Pancreas (tissue), 10 donors: ENCODE data around the gene MAPK12. TPM values are rescaled to one million over a fixed set of nuclear protein-coding genes. Genes with fewer than 3 reads are reported as not detected.

Experiments used
- ATAC-seq, 4 donors: fragments of 200-7000 bp; cut with Tn5 transposase; one replicate each; pipeline versions ENCODE4 v1.8.0 to v1.9.1; 2020; ENCODE audit warnings: mild to moderate bottlenecking in 4 of 4, moderate library complexity in 4 of 4
- DNase-seq, 6 donors: peaks; one replicate each; pipeline ENCODE4 v3.0.0-alpha.2; 2020
- FAIRE-seq: peaks from 2 replicates; lab custom pipeline; 2012; peaks lifted over from hg19 to GRCh38; lab: Jason Lieb, UNC
- H3K27ac ChIP-seq, 4 donors: fragments of 200-600 bp; sonication (generic); 1 replicate in 3 of 4; 2 replicates in 1 of 4; pipeline versions ENCODE4 v1.5.0 to v1.8.0; 2020
- H3K27me3 ChIP-seq, 4 donors: fragments of 200-600 bp; one replicate each; pipeline ENCODE4 v1.8.0; 2021
- H3K36me3 ChIP-seq, 3 donors: fragments of 200-600 bp; sonication (generic) in 1 of 3; one replicate each; pipeline versions ENCODE4 v1.5.0 to v1.8.0; 2020 to 2021
- H3K4me1 ChIP-seq, 3 donors: fragments of 200-600 bp; one replicate each; pipeline ENCODE4 v1.8.0; 2021
- H3K4me3 ChIP-seq, 4 donors: fragments of 200-600 bp; sonication (generic) in 2 of 4; one replicate each; pipeline versions ENCODE4 v1.5.0 to v1.8.0; 2020 to 2021
- H3K9me3 ChIP-seq, 4 donors: fragments of 200-600 bp; one replicate each; pipeline ENCODE4 v1.8.0; 2021
- WGBS, 2 donors: extraction: QIAGEN DNeasy Blood & Tissue Kit; methylation state at CpG; one replicate each; pipeline ENCODE4 v1.1.7; 2013; 5-methylcytosine and 5-hydroxymethylcytosine counted together
- intact Hi-C, 3 donors: fragments of 100-400 bp; cut with DNase I; formaldehyde crosslinking; loops; one replicate each; pipeline versions ENCODE4 v1.11.1 to v1.14.2; 2022
- polyA plus RNA-seq, 2 donors: library from polyadenylated mRNA; stranded (reverse); fragments of 200-250 nt; gene quantifications; one replicate each; pipeline ENCODE4 v1.2.3, GENCODE V29; 2013
- total RNA-seq, 6 donors: library from RNA; stranded (reverse); fragmentation: NEBNext Ultra II Directional in 4 of 6; extraction: Animal tissue kit (Norgen Biotek cat#: 25700) in 4 of 6; gene quantifications; one replicate each; pipeline versions ENCODE4 v1.2.1 to v1.2.4, GENCODE V29; 2021 to 2023
- TF ChIP-seq, protein P1 (sequence below), 4 donors: fragments of 200-600 bp; sonication (generic) in 3 of 4; IDR thresholded peaks; one replicate each; pipeline versions ENCODE4 v1.5.0 to v1.8.0; 2021; ENCODE audit warnings: antibody characterized with exemption in 4 of 4
- donor health status: healthy with polysubstance abuse.
- donor health status: DM: no; HTN: no; CAD: no; lungs with moderate emphysema.
- donor health status: DM: no; HTN: no; CAD: no.
- donor health status: control.
- donor health status: control.
- donor health status: Bipolar disorder and iron deficiency.
- donor health status: DM: yes; HTN: yes; CAD: no.
- donor health status: DM: no; HTN: no; CAD: no.
- donor health status: DM: no; HTN: no; CAD: no.
- donor health status: DM: yes; HTN: yes; CAD: no.

MAPK12 gene
- total and polyA plus RNA-seq, 8 donors, result 0.88 to 19.2 (median 2.4) TPM

DNA sequence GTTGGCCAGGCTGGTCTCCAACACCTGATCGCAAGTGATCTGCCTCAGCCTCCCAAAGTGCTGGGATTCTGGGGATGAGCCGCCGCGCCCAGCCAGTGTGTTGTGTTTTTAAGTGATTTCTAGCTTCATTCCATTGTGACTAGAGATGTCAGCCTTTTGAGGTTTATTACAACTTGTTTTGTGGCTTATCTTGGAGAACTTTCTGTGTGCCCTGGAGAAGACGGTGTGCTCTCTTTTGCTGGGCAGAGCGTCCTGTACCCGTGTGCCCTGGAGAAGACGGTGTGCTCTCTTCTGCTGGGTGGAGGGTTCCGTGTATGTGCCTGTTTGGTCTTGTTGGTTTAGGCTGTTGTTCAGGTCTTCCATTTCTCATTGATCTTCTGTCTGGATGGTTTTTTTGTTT, 48.2 kb downstream of the MAPK12 start:
- intact Hi-C loops, result no loop called here
- Histone ChIP-seq H3K4me1 (no peaks in the 10 kb centered on the region), H3K4me3 (no peak overlapping the region), H3K27ac (no peak overlapping the region), H3K27me3 (no peaks in the 10 kb centered on the region), H3K36me3 (peaks cover 0 to 57% (median 24%) of the 10 kb centered on the region in 3 donors), H3K9me3 (no peaks in the 10 kb centered on the region)
- WGBS, 2 donors, result 93 to 97% methylated on average over 9 of the region's 9 CpGs
- ATAC-seq (no peak), DNase-seq (peak in 1 of 6 donors; percentile 7), FAIRE-seq (no peak)
- TF ChIP-seq, protein P1, sequence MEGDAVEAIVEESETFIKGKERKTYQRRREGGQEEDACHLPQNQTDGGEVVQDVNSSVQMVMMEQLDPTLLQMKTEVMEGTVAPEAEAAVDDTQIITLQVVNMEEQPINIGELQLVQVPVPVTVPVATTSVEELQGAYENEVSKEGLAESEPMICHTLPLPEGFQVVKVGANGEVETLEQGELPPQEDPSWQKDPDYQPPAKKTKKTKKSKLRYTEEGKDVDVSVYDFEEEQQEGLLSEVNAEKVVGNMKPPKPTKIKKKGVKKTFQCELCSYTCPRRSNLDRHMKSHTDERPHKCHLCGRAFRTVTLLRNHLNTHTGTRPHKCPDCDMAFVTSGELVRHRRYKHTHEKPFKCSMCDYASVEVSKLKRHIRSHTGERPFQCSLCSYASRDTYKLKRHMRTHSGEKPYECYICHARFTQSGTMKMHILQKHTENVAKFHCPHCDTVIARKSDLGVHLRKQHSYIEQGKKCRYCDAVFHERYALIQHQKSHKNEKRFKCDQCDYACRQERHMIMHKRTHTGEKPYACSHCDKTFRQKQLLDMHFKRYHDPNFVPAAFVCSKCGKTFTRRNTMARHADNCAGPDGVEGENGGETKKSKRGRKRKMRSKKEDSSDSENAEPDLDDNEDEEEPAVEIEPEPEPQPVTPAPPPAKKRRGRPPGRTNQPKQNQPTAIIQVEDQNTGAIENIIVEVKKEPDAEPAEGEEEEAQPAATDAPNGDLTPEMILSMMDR (IDR thresholded peaks at IDR 0.05), result no peak

DNA sequence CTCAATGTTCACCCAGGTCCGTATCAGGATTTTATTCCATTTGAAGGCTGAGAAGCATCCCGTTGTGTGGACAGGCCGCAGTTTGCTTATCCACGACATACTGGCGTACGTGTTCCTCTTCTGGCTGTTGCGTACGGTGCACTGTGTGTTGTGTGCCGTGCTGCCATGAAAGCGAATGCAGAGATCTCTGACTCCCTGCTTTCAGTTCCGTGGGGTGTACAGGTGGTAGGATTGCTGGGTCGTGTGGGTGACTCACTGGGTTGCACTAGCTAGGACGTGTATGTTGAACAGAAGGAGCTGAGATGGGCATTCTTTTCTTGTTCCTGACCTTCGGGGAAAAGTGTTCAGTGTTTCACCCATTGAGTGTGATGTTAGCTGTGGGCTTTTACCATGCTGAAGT, 50.3 kb downstream of the MAPK12 start:
- no peaks in the 10 kb centered on the region for H3K27me3 ChIP-seq
- no peaks in the 10 kb centered on the region for H3K4me1 ChIP-seq
- H3K9me3 ChIP-seq, result no peaks in the 10 kb centered on the region
- TF ChIP-seq, protein P1 (IDR thresholded peaks at IDR 0.05), result no peak
- 85 to 92% methylated on average over 14 of the region's 14 CpGs for WGBS, 2 donors
- H3K4me3 ChIP-seq, result no peak overlapping the region
- H3K36me3 ChIP-seq, result peaks cover 0 to 45% (median 8%) of the 10 kb centered on the region in 3 donors
- no peak for DNase-seq
- intact Hi-C loops, result loop anchor here in 2 of 3 donors (2.0 kb wide), 2 partner anchors 62 to 64 kb away; no protein-coding TSS in a partner anchor
- FAIRE-seq, result no peak
- ATAC-seq, result no peak
- H3K27ac ChIP-seq, result no peak overlapping the region

DNA sequence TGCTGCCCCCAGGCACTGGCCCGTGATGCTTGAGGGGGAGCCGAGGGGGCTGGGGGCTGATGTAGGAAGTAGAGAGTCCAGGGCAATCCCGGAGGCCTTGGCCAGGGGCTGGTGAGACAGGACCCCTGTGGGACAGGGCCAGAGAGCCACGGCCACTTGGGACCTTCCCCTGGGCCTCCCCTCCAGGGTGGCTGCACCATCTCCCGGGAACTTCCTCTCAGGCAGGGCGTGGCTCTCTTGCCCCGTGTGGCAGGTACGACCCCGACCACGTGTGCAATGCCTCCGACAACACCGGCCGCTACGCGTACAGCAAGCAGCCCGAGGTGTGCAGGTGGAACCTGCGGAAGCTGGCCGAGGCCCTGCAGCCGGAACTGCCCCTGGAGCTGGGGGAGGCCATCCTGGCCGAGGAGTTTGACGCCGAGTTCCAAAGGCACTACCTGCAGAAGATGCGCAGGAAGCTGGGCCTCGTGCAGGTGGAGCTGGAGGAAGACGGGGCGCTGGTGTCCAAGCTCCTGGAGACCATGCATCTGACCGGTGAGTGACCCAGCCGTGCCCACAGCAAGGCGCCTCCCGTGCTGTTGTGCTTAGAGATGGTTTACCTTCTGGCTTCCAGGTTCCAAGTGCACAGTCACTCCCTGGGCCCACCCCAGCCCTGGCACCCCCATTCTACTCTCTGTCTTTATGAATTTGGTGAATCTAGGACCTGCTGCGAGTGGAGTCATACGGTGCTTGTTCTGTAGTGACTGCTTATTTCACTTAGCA, 50.9 kb downstream of the MAPK12 start:
- 84 to 87% methylated on average over 28 to 32 of the region's 32 CpGs for WGBS, 2 donors
- Histone ChIP-seq H3K27ac (no peak overlapping the region), H3K36me3 (peaks cover 0 to 39% (median 4%) of the 10 kb centered on the region in 3 donors), H3K27me3 (no peaks in the 10 kb centered on the region), H3K4me1 (no peaks in the 10 kb centered on the region), H3K9me3 (no peaks in the 10 kb centered on the region), H3K4me3 (no peak overlapping the region)
- TF ChIP-seq, protein P1 (IDR thresholded peaks at IDR 0.05), result no peak
- FAIRE-seq (no peak), DNase-seq (peak in 3 of 6 donors; percentile 18 to 84 (median 46)), ATAC-seq (peak in 2 of 4 donors; percentile 2 to 4)
- intact Hi-C loops, result loop anchor here in 2 of 3 donors (2.0 kb wide), 2 partner anchors 62 to 64 kb away; no protein-coding TSS in a partner anchor

DNA sequence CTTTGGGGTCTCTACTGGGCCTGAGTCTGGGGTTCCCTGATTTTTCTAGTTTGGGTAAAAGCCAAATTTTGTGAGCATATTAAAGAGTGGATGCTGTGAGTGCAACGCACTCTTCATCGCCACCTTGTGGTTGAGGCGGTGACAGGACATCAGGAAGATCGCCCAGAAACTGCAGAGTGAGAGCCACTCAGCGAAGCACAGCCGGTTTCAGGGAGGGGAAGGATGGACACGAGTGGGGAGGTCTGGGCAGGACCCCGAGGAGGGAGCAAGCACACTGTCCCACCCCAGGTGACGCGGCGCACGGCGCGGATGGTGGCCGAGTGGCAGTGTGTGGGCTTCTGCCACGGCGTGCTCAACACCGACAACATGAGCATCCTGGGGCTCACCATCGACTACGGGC, 51.6 kb downstream of the MAPK12 start:
- H3K4me1 ChIP-seq, result no peaks in the 10 kb centered on the region
- TF ChIP-seq, protein P1 (IDR thresholded peaks at IDR 0.05), result peak; percentile 70 to 84 (median 72)
- 59 to 61% methylated on average over 20 of the region's 20 CpGs for WGBS, 2 donors
- DNase-seq (peak in 4 of 6 donors; percentile 49 to 77 (median 62)), FAIRE-seq (no peak), ATAC-seq (peak; percentile 73 to 84 (median 80))
- intact Hi-C loops, result loop anchor here in 2 of 3 donors (2.0 kb wide), 2 partner anchors 61 to 63 kb away; no protein-coding TSS in a partner anchor
- peaks cover 0 to 35% (median 4%) of the 10 kb centered on the region in 3 donors for H3K36me3 ChIP-seq
- H3K4me3 ChIP-seq, result no peak overlapping the region
- no peak overlapping the region for H3K27ac ChIP-seq
- H3K9me3 ChIP-seq, result no peaks in the 10 kb centered on the region
- no peaks in the 10 kb centered on the region for H3K27me3 ChIP-seq
